ENCODE data around the gene CELSR1.

The CELSR1 gene

GRCh38 chr22:46551996-46552395 lies 14.6 kb upstream of the CELSR1 start:
- FAIRE-seq = no peak

- no peak for FAIRE-seq
Observed at GRCh38 chr22:46551321-46551720, 13.9 kb upstream of the CELSR1 start.

GRCh38 chr22:46549971-46550641 lies 12.7 kb upstream of the CELSR1 start:
- FAIRE-seq = no peak

- FAIRE-seq = no peak
Observed at GRCh38 chr22:46549563-46549840, 12.1 kb upstream of the CELSR1 start.

- no peak for FAIRE-seq
Observed at GRCh38 chr22:46547883-46548244, 10.4 kb upstream of the CELSR1 start.

GRCh38 chr22:46547179-46547882 lies 9.9 kb upstream of the CELSR1 start:
- FAIRE-seq = no peak

- FAIRE-seq = no peak
Observed at GRCh38 chr22:46546466-46547178, 9.2 kb upstream of the CELSR1 start.

- FAIRE-seq = no peak
Observed at GRCh38 chr22:46545086-46545792, 7.8 kb upstream of the CELSR1 start.

- no peak for FAIRE-seq
Observed at GRCh38 chr22:46542011-46542985, 4.9 kb upstream of the CELSR1 start.

GRCh38 chr22:46541536-46541935 lies 4.1 kb upstream of the CELSR1 start:
- no peak for FAIRE-seq

GRCh38 chr22:46540874-46541273 lies 3.5 kb upstream of the CELSR1 start:
- no peak for FAIRE-seq

GRCh38 chr22:46539169-46539568 lies 1.7 kb upstream of the CELSR1 start:
- FAIRE-seq = no peak

GRCh38 chr22:46538814-46539160 lies 1.4 kb upstream of the CELSR1 start:
- FAIRE-seq = no peak

- no peak for FAIRE-seq
Observed at GRCh38 chr22:46537946-46538813, 760 bp upstream of the CELSR1 start.

- no peak for FAIRE-seq
Observed at GRCh38 chr22:46536537-46537224, 739 bp downstream of the CELSR1 start.

GRCh38 chr22:46535876-46536536 lies 1.4 kb downstream of the CELSR1 start:
- FAIRE-seq = no peak

GRCh38 chr22:46534901-46535630 lies 2.4 kb downstream of the CELSR1 start:
- no peak for FAIRE-seq

GRCh38 chr22:46534177-46534776 lies 3.1 kb downstream of the CELSR1 start:
- FAIRE-seq = no peak

Data from endometrium (tissue), 2 donors.